SH-SY5Y (cell line): ENCODE data around the gene RRBP1.

Experiments used
- GATA2 ChIP-seq: IDR thresholded peaks from 2 replicates; pipeline ENCODE4 v1.6.1; 2011; ENCODE audit warnings: mild to moderate bottlenecking, low read depth, low read length
- GATA3 ChIP-seq: IDR thresholded peaks from 2 replicates; pipeline ENCODE4 v1.6.1; 2011; ENCODE audit warnings: low read depth, mild to moderate bottlenecking, low read length, moderate library complexity

- TF ChIP-seq GATA2 (no peak), GATA3 (no peak)
Measured at GRCh38 chr20:17605131-17605660, 76.8 kb downstream of the RRBP1 start.
